GM19372 (cell line): Measurements from ENCODE around the gene ATOX1.
"Not testable (repeated sequence)": the region's sequence is repeated elsewhere in the genome, so short reads cannot be mapped to it uniquely, and the experiment has no call there.

Source experiments
- ATAC-seq: cut with Tn5 transposase; IDR thresholded peaks from one replicate; pipeline ENCODE4 v1.9.1; 2021; ENCODE audit warnings: mild to moderate bottlenecking, low read depth, moderate library complexity; ENCODE audit not compliant: unreplicated experiment

The ATOX1 gene

DNA sequence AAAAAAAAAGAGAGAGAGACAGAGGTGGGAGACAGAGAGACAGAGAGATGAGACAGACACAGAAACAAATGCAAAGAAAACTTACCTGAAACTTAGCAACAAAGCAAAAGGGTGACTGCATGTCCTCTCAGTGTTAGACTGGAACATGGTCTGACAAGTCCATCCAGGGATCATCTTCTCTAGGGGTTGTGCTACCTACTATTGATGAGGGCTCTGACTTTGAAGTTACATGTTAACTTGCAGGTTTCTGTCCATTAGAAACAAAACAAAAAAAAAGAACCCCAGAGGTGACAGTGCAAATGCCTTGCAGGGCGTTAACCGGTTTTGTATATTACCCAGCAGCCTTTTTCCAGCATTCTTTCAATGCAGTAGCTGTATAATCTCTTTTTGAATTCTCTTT is 58.1 kb downstream of the ATOX1 start:
- ATAC-seq: no peak

DNA sequence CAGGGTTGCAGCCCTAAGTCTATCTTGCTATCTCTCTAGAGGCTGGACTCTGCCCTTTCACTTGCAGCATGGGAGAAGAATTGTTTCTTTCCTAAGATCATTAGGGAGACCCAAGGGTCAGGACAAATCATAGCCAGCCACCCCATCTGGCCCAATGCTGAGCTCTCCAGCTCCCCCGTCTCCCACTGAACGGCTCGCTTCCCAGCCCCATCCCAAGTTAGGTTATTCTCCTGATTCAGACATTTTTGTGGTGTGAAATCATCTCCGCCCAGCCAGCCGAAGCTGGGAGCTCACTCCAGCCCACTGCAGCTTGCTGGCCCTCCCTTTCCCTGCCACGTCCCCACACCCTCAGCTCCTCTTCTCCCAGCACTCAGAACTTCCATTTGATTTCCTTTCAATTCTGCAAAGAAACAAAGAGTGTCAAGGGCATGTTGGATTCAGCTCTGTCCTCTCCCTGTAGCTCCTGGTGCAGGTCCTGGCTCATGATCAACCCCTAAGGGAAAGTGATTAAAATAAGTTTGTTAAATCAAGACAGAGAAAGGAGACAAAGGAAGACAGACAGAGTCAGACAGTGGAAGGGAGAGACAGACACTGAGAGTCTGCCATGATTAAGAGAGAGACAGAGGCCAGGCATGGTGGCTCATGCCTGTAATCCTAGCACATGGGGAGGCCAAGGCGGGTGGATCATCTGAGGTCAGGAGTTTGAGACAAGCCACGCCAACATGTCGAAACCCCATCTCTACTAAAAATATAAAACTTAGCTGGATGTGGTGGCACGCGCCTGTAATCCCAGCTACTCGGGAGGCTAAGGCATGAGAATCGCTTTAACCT is 59.1 kb downstream of the ATOX1 start:
- ATAC-seq: no peak

DNA sequence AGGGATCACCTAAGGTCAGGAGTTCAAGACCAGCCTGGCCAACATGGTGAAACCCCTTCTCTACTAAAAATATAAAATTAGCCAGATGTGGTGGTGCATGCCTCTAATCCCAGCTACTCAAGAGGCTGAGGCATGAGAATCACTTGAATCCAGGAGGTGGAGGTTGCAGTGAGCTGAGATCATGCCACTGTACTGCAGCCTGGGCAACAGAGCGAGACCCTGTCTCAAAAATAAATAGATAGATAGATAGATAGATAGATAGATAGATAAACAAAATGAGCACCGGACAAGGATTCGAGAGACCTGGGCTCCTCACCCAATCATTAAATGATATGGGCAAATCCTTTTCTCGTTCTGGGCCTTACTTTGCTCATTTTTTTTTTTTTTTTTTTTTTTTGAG is 60.4 kb downstream of the ATOX1 start:
- ATAC-seq: not testable (repeated sequence)

DNA sequence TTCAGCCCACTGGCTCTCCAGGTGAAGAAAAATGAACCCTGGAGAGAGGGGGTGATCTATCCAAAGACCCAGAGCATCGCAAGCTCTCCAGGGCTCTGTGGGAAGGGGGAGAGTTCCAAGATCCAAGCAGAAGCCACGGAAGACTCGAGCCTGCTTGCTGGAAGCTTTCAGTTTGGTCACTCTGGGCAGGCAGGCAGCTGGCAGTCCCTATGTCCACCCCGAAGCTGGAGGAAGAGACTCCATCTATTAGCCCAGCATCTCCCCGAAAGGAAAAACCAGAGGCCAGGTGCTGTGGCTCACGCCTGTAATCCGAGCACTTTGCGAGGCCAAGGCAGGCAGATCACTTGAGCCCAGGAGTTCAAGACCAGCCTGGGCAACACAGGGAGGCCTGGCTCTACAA is 61.0 kb downstream of the ATOX1 start:
- no peak for ATAC-seq

DNA sequence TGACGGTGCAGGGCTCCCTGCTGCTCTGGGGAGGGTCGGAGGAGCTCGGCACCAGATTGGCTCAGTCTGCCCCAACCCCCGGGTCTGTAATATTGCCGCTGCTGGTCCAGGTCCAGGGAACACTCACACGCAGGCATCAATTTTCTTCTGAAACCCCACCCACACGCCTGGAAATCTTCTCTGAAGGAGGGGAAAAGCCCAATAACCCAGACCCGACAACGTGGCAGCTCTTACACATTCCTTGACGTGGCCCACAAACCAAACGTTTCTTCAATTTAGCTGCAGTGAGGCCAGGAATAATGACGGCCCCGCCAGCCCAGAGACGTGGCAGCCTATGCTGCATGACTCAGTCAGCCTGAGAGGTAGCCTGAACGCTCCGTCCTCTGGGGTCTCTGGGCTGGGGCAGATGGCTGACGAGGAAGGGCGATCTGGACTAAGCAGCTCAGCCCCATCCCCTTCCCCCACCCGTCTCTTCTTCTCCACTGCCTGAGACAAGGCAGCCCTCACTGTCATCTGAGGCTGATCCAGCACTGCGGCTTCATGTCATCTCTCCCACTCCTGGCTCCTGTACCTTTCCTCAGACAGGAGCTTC is 61.9 kb downstream of the ATOX1 start:
- no peak for ATAC-seq

DNA sequence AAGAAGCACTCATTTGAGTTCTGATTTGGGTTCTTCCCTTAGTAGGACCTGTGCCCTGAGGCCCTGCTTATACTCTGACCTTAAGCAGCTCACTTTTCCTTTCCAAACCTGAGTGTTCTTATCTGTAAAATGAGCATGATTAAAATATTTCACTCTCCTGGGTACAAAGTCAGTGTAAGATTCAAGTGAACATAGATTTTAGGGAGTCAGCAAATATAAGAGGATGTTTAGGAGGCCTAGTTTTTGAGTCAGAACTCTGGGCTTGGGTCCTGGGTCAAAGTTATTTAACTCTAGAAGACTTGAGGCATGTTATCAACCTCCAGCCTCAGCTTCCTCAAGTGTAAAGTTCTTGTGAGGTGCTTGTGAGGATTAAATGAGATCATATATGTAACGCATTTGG is 63.0 kb downstream of the ATOX1 start:
- ATAC-seq: no peak

DNA sequence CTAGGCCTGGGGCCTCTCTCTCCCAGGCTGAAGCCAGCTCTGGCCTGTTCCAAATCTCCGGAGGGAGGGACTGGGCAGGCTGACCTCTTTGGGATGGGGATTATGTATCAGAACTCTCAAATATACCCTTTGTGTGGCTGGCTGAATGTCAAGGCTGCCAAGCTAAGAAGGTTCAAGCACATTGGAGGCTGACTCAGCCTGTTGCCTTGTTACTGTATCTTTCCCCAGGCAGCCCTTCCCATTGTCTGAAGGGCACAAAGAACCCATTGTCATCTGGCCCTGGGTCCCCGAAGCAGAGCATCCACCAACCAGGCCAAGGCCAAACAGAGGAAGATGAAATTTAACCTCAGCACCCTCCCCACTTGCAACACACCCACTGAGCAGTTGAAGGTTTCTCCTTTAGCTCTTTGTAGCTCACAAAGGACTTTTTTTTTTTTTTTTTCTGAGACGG is 64.4 kb downstream of the ATOX1 start:
- ATAC-seq: no peak
